ENCODE measurements around the gene PKD2L1.

- no peak for TF ChIP-seq TAF1 (IDR thresholded peaks at IDR 0.05; ENCODE audit: borderline replicate concordance, insufficient read depth, low read length)
- no peak for TF ChIP-seq POLR2AphosphoS5 (IDR thresholded peaks at IDR 0.05; ENCODE audit: low read depth, low read length)
- TF ChIP-seq SIN3A (IDR thresholded peaks at IDR 0.05; ENCODE audit: borderline replicate concordance, insufficient read depth, low read length): no peak
These were observed 47.8 kb upstream of the PKD2L1 start for GRCh38 chr10:100377830-100378229.

Measured in PFSK-1 (cell line).